ENCODE results near the gene MYBL2. TPM values are rescaled to one million over a fixed set of nuclear protein-coding genes. Genes with fewer than 3 reads are reported as not detected.

Gene MYBL2
- polyA plus RNA-seq, 1 donor (not counting 4 experiments of a cell fraction or from before 2014, with no cell fraction given): 4.0 TPM

DNA sequence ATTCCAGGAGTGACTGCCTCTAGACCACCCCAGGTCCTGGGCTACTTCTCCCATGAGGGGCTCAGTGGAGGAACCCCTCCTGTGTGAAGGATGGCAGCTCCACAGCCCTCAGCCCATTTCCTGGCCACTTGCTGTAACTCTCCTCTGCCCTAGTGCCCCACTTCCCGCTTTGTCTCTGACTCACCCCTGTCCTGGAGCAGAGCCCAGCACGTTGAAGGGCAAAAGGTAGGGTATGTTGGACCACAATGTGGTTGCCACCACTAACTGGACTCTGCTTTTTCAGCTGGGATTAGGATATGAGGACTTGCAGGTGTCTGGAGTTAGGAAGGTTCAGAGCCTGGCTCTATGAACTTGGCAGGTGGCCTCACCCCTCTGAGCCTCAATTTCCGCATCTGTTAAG, 2.4 kb downstream of the MYBL2 start:
- Histone ChIP-seq H3K9me1 (ENCODE audit: control insufficient read depth, extremely low read depth, insufficient read depth, low read length) (no peaks in the 10 kb centered on the region), H3K79me2 (ENCODE audit: control insufficient read depth, insufficient read depth, low read length) (peaks cover 6% of the 10 kb centered on the region), H2AFZ (ENCODE audit: control insufficient read depth, low read length) (no peak overlapping the region), H3K4me2 (ENCODE audit: control insufficient read depth, extremely low read depth, insufficient read depth, low read depth, low read length) (no peak overlapping the region), H3K9me3 (ENCODE audit: control insufficient read depth, low read depth, low read length) (no peaks in the 10 kb centered on the region), H3K4me1 (ENCODE audit: control insufficient read depth, extremely low read depth, insufficient read depth, low read length) (peaks cover 14% of the 10 kb centered on the region), H4K20me1 (ENCODE audit: control insufficient read depth, extremely low read depth, insufficient read depth, low read length) (no peaks in the 10 kb centered on the region), H3K27ac (ENCODE audit: control insufficient read depth, insufficient read depth, low read length) (no peak overlapping the region), H3K27me3 (ENCODE audit: control insufficient read depth, extremely low read depth, insufficient read depth, low read length) (no peaks in the 10 kb centered on the region), H3K9ac (ENCODE audit: control insufficient read depth, extremely low read depth, insufficient read depth, low read length) (no peak overlapping the region), H3K4me3 (ENCODE audit: control insufficient read depth in 2 of 3, extremely low read depth in 1 of 3, insufficient read depth in 2 of 3, low read depth in 1 of 3, low read length in 3 of 3) (no peak overlapping the region), H3K36me3 (ENCODE audit: control insufficient read depth in 2 of 2, extremely low read depth in 1 of 2, insufficient read depth in 2 of 2, low read length in 2 of 2) (peaks cover 0 to 5% of the 10 kb centered on the region in 2 experiments)
- no peak for DNase-seq (ENCODE audit: low read depth, low spot score)
- dilution Hi-C loops (cut with MboI; ENCODE audit: extremely low pct_ligation_motif_present, low sequenced_read_pairs): no loop called here
- FAIRE-seq: no peak
- no peak for TF ChIP-seq EZH2 (IDR thresholded peaks at IDR 0.05; ENCODE audit: low read length)
- TF ChIP-seq, protein P1, sequence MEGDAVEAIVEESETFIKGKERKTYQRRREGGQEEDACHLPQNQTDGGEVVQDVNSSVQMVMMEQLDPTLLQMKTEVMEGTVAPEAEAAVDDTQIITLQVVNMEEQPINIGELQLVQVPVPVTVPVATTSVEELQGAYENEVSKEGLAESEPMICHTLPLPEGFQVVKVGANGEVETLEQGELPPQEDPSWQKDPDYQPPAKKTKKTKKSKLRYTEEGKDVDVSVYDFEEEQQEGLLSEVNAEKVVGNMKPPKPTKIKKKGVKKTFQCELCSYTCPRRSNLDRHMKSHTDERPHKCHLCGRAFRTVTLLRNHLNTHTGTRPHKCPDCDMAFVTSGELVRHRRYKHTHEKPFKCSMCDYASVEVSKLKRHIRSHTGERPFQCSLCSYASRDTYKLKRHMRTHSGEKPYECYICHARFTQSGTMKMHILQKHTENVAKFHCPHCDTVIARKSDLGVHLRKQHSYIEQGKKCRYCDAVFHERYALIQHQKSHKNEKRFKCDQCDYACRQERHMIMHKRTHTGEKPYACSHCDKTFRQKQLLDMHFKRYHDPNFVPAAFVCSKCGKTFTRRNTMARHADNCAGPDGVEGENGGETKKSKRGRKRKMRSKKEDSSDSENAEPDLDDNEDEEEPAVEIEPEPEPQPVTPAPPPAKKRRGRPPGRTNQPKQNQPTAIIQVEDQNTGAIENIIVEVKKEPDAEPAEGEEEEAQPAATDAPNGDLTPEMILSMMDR (optimal IDR thresholded peaks at IDR 0.05 in 1 of 3, IDR thresholded peaks at IDR 0.05 in 1 of 3, conservative IDR thresholded peaks at IDR 0.05 in 1 of 3; ENCODE audit: extremely low read depth in 1 of 3, insufficient read depth in 2 of 3, low read length in 3 of 3): no peak

DNA sequence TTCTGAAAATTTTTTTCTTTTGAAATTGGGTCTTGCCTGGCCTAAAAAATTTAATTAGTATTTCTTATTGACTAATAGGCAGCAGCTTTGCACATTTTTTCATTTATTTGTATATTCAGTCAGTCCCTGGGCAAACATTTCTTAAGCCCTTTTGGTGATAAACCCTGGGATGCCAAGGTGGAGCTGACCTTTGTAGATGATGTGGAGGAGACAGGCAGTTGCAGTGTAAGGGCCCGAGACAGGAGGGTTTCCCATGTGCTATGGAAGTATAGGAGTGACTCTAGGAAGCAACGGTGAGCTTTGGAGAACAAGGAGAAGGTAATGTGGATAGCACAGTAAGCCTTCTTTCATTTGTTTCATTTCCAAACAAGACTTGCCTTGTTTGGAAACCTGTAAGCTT, 3.5 kb downstream of the MYBL2 start:
- no peaks in the 10 kb centered on the region for H3K27me3 ChIP-seq (ENCODE audit: control insufficient read depth, extremely low read depth, insufficient read depth, low read length)
- TF ChIP-seq EZH2 (IDR thresholded peaks at IDR 0.05; ENCODE audit: low read length): no peak
- peaks cover 0 to 5% of the 10 kb centered on the region in 2 experiments for H3K36me3 ChIP-seq (ENCODE audit: control insufficient read depth in 2 of 2, extremely low read depth in 1 of 2, insufficient read depth in 2 of 2, low read length in 2 of 2)
- H3K4me3 ChIP-seq (ENCODE audit: control insufficient read depth in 2 of 3, extremely low read depth in 1 of 3, insufficient read depth in 2 of 3, low read depth in 1 of 3, low read length in 3 of 3): no peak overlapping the region
- H3K4me2 ChIP-seq (ENCODE audit: control insufficient read depth, extremely low read depth, insufficient read depth, low read depth, low read length): no peak overlapping the region
- no peaks in the 10 kb centered on the region for H3K9me3 ChIP-seq (ENCODE audit: control insufficient read depth, low read depth, low read length)
- no peak overlapping the region for H2AFZ ChIP-seq (ENCODE audit: control insufficient read depth, low read length)
- no peak overlapping the region for H3K9ac ChIP-seq (ENCODE audit: control insufficient read depth, extremely low read depth, insufficient read depth, low read length)
- H4K20me1 ChIP-seq (ENCODE audit: control insufficient read depth, extremely low read depth, insufficient read depth, low read length): no peaks in the 10 kb centered on the region
- H3K27ac ChIP-seq (ENCODE audit: control insufficient read depth, insufficient read depth, low read length): no peak overlapping the region
- dilution Hi-C loops (cut with MboI; ENCODE audit: extremely low pct_ligation_motif_present, low sequenced_read_pairs): no loop called here
- no peak for DNase-seq (ENCODE audit: low read depth, low spot score)
- H3K79me2 ChIP-seq (ENCODE audit: control insufficient read depth, insufficient read depth, low read length): peaks cover 6% of the 10 kb centered on the region
- FAIRE-seq: no peak
- H3K4me1 ChIP-seq (ENCODE audit: control insufficient read depth, extremely low read depth, insufficient read depth, low read length): peaks cover 14% of the 10 kb centered on the region
- no peaks in the 10 kb centered on the region for H3K9me1 ChIP-seq (ENCODE audit: control insufficient read depth, extremely low read depth, insufficient read depth, low read length)

DNA sequence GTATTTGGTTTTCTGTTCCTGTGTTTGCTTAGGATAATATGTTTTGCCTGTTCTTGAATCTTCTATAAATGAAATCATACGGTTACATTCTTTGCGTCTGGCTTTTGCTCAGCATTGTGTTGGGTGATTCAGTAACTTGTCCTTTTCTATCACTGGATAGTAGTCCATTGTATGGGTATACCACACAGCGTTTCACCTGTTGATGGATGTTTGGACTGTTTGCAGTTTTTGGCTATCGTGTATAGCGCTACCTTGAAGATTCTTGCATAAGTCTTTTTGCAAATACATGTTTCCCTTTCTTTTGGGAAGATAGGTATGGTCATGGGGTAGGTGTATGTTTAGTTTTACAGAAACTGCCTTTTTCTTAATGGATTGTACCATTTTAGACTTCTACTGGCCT, 9.5 kb downstream of the MYBL2 start:
- H3K27me3 ChIP-seq (ENCODE audit: control insufficient read depth, extremely low read depth, insufficient read depth, low read length): no peaks in the 10 kb centered on the region
- H4K20me1 ChIP-seq (ENCODE audit: control insufficient read depth, extremely low read depth, insufficient read depth, low read length): no peaks in the 10 kb centered on the region
- FAIRE-seq (no peak), DNase-seq (ENCODE audit: low read depth, low spot score) (no peak)
- H3K4me3 ChIP-seq (ENCODE audit: control insufficient read depth in 2 of 3, extremely low read depth in 1 of 3, insufficient read depth in 2 of 3, low read depth in 1 of 3, low read length in 3 of 3): no peak overlapping the region
- H3K79me2 ChIP-seq (ENCODE audit: control insufficient read depth, insufficient read depth, low read length): peaks cover 2% of the 10 kb centered on the region
- H3K4me2 ChIP-seq (ENCODE audit: control insufficient read depth, extremely low read depth, insufficient read depth, low read depth, low read length): no peak overlapping the region
- dilution Hi-C loops (cut with MboI; ENCODE audit: extremely low pct_ligation_motif_present, low sequenced_read_pairs): no loop called here
- H3K36me3 ChIP-seq (ENCODE audit: control insufficient read depth in 2 of 2, extremely low read depth in 1 of 2, insufficient read depth in 2 of 2, low read length in 2 of 2): peaks cover 0 to 5% of the 10 kb centered on the region in 2 experiments
- no peaks in the 10 kb centered on the region for H3K9me3 ChIP-seq (ENCODE audit: control insufficient read depth, low read depth, low read length)
- no peak for TF ChIP-seq EZH2 (IDR thresholded peaks at IDR 0.05; ENCODE audit: low read length)
- TF ChIP-seq, protein P1 (optimal IDR thresholded peaks at IDR 0.05 in 1 of 3, IDR thresholded peaks at IDR 0.05 in 1 of 3, conservative IDR thresholded peaks at IDR 0.05 in 1 of 3; ENCODE audit: extremely low read depth in 1 of 3, insufficient read depth in 2 of 3, low read length in 3 of 3): no peak
- no peak overlapping the region for H3K9ac ChIP-seq (ENCODE audit: control insufficient read depth, extremely low read depth, insufficient read depth, low read length)
- no peak overlapping the region for H3K27ac ChIP-seq (ENCODE audit: control insufficient read depth, insufficient read depth, low read length)
- no peaks in the 10 kb centered on the region for H3K9me1 ChIP-seq (ENCODE audit: control insufficient read depth, extremely low read depth, insufficient read depth, low read length)
- H2AFZ ChIP-seq (ENCODE audit: control insufficient read depth, low read length): no peak overlapping the region
- H3K4me1 ChIP-seq (ENCODE audit: control insufficient read depth, extremely low read depth, insufficient read depth, low read length): no peaks in the 10 kb centered on the region
